HS-27A (cell line): ENCODE results near the gene MAST2.
A peak's percentile ranks its signal among the peaks of the same experiment; 100 is the strongest.
"Not testable (repeated sequence)": the region's sequence is repeated elsewhere in the genome, so short reads cannot be mapped to it uniquely, and the experiment has no call there.

Experiments
- DNase-seq: peaks from one replicate; pipeline ENCODE4 v3.0.0-alpha.2; 2012; ENCODE audit warnings: low read depth, missing footprints

MAST2 gene

DNA sequence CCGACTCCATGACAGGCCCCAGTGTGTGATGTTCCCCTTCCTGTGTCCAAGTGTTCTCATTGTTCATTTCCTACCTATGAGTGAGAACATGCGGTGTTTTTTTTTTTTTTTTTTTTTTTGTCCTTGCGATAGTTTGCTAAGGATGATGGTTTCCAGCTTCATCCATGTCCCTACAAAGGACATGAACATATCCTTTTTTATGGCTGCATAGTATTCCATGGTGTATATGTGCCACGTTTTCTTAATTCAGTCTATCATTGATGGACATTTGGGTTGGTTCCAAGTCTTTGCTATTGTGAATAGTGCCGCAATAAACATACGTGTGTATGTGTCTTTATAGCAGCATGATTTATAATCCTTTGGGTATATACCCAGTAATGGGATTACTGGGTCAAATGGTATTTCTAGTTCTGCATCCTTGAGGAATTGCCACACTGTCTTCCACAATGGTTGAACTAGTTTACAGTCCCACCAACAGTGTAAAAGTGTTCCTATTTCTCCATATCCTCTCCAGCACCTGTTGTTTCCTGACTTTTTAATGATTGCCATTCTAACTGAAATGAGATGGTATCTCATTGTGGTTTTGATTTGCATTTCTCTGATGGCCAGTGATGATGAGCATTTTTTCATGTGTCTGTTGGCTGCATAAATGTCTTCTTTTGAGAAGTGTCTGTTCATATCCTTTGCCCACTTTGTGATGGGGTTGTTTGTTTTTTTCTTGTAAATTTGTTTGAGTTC is 54.5 kb downstream of the MAST2 start:
- not testable (repeated sequence) for DNase-seq

DNA sequence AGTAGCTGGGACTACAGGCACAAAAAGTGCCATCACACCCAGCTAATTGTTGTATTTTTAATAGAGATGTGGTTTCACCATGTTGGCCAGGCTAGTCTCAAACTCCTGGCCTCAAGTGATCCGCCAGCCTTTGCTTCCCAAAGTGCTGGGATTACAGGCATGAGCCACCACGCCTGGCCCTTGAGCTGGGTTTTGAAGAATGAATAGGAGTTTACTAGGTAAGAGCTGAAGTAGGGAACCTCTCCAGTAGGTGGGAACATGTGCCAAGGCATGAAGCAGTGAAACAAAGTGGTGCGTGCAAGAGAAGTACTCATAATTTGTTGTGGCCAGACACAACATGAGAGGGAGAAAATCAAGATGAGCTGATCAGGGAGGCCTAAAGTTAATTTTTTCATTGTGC is 55.8 kb downstream of the MAST2 start:
- DNase-seq, result no peak

DNA sequence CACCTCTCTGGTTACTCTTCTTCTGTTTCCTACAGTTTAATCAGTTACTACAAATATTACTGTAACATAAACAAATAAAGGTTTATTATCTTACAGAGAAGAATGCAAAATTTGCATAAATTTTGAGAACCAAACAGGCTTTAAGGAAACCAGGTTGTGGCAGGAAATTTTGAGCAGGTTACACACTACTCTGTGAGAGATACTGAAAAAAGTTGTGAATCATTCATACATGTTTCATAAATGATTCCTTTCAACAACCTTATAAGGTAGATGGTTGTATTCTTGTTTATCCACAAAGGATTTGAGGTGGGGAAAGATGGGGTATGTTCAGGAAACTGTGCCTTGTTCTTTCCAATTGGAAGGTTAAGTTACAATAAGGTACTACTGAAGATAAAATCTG is 58.6 kb downstream of the MAST2 start:
- no peak for DNase-seq

DNA sequence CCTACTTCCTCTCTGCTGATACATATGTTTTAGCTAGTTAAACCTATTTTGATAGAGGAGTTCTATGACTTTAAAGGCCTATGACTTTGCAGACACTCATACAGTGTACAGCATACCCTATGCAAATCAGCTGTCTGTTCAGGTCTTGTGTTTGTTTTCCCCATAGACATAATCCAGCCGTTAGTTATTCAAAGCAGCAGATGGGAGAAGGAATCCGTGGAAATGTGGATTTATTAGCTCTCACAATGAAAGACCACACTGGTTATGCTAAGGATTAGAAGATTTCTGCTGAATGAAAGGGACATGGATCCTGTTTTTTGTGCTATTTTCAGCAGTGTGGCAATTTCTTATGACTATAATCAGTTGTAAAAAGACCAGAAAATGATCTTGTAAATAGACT is 59.8 kb downstream of the MAST2 start:
- no peak for DNase-seq

DNA sequence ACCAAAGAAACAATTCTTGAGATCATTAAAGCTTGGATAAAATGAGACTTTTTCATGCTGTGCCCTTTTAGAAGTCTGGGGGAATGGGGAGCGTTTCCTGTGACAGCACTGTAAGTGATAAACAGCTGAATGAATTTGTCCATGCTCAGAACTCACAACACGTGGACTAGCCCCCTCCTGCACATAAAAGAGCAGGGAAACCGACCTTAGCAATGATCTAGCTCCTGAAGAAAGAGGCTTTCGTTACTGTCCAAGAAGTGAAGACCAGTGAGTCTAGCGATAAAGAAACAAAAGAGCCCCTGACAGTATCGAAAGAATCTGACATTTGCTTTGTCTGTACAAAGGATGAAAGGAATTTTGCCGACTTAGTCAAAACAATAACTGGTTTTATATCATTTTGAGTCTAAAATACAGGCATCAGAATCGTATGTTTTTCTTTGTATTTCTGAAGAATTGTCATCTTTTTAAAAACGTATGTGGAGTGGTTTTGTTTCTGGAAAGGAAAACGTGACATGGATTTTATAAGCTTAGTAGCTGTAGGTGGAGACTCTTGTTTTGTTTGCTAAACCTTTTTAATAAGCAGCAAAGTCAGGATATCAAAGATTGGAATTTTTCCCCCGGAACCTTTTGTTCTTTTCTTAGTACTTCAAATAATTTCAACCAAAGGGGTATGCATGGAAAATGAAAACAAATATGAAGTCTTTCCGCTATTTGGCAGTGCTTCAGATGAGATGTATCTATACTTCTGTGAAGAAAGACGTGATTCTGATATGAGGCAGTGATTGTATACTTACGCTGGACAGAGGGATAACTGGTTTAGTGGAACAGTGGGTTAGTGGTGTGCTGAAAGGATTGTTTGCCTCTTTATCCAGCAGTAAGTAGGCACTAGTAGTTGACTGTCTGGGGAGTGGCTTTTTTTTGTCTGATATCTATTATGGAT is 61.0 kb downstream of the MAST2 start:
- no peak for DNase-seq

DNA sequence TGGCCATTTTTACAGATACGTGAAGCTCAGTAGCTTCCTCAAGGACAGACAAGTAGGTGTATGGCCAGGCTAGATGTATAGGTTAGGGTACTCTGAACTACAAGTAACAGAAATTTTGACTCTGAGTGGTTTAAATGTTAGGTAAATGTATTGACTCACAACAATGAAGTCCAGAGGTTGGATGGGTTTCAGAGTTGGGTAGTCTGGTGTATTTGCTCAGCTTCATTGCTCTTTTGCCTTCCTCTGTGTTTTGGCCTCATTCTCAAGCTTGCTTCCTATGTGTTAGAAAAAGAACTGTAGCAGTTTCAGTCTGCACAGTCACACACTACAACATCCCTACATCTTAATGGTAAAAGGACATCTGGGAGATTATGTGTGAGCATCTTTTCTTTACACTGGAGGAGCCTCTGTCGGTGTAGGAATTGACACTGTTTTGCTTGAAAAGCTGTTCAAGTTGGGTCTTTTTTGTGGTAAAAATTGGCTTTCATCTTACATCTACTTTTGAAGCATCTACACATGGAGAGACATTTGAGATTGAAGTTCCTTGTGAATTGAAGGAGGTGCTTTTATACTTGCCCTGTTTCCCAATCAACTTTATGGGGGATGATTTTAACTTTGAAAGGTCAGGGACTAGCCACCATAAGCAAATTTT is 64.4 kb downstream of the MAST2 start:
- no peak for DNase-seq

DNA sequence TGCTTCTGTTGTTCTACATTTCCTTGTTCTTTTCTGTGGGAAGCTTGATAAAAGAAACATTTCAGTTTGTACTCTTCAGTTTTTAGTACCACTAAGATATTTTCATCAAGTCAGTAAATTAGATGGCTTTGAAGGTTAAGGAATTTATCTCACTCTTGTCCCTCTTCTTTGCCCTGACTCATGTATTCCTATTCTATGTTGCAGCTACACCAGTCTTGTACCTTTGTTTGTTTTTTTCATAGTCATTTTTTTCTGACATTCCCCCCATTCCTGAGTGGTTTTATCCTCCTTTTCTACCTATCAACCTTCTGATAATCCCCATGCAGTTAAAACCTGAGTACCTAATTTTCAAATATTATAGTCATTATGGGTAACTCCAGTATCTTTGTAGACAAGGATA is 65.4 kb downstream of the MAST2 start:
- no peak for DNase-seq

DNA sequence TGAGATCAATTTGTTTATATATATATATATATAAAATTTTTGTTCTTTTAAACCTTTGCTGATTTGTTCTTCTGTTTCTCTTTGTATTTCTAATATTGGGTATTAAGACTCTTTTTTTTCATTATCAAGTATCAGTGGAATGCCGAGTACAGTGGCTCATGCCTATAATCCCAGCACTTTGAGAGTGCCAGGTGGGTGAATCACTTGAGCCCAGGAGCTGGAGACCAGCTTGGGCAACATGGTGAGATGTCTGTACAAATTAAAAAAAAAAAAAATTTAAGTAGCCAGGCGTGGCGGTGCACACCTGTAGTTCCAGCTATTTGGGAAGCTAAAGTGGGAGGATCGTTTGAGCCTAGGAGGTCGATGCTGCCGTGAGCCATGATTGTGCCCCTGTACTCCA is 67.1 kb downstream of the MAST2 start:
- no peak for DNase-seq

DNA sequence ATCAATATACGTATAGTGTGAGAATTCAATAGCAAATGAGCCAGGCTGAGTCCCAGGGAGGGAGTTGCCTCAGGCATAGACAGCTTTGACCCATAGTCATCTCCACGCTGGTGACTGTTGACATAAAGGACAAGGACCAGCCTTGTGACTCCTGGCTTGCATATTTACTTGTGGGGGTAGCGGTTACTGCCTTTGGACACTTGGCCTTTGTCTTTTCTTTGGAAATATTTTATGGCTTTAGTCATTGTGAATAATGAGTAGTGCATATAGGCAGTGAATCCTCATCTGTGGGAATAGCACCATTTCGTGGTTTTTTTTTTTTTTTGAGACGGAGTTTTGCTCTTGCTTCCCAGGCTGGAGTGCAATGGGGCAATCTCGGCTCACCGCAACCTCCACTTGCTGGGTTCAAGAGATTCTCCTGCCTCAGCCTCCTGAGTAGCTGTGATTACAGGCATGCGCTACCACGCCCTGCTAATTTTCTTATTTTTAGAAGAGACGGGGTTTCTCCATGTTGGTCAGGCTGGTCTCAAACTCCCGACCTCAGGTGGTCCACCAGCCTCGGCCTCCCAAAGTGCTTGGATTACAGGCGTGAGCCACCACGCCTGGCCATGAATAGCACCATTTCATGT is 68.9 kb downstream of the MAST2 start:
- DNase-seq, result peak; percentile 48

DNA sequence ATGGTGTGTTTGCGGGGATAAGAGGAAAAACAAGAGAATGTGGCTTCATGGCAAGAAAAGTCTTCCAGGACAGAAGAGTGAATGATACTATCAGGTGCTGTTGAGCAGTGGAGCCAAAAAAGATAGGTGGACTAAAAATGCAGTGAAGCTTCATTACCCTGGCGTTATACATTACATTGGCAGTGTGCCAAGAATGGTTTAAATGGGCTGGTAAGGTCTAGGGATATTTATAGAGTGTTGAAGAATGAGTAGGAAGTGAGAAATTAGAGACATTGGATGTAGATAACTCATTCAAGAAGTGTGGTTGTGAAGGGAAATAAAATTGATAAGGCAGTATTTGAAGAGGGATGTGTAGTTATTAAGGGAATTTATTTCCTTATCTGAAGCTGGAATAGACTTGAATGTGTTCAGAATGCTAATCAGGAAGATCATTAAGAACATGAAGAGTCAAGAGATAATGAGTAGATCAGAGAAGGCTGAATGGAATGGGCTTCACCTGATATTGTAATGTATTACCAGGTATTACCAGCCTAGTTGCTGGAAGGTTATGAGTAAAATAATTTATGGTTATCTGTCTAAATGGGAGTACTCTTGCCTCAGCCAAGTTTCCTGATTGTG is 72.7 kb downstream of the MAST2 start:
- no peak for DNase-seq

DNA sequence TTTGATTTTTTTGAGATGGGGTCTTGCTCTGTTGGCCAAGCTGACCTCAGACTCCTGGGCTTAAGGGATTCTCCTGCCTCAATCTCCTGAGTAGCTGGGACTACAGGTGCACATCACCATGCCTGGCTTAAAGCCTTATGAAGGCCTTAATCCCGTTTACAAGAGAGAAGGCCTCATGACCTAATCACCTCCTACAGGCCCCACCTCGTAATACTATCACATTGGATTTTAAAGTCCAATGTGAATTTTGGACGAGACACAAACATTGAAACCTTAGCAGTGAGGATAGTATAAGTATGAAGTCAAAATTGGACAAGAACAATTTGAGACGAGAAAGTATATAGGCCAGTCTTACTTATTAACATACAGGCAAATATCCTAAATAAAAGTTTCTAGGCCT is 73.9 kb downstream of the MAST2 start:
- DNase-seq, result no peak

DNA sequence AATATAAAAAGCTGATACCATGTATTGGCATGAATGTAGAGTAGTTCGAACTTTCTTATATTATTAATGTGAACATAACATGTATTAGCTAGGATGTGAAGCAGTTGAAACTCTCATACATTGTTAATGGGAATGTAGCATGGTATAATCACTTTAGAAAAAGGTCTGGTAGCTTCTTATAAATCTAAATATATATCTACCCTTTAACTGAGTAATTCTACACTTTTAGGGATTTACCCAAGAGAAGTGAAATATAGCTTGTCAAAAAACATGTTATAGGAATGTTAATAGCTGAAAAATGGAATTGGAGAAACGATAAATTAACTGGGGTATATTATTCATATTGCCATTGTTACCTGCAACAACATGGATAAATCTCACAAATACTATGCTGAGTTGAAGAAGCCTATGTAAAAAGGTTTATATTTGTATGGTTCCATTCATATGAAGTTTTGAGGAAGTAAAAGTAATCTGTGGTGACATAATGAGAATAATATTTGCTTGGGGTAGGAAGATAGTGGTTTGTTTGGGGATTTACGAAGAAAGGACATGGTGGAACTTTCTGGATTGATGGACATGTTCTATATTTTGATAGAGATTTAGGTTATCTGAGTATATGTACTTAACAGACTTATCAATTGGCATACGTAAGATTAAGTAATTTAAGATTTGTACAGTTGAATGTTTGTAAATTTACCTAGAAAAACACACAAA is 76.6 kb downstream of the MAST2 start:
- no peak for DNase-seq

DNA sequence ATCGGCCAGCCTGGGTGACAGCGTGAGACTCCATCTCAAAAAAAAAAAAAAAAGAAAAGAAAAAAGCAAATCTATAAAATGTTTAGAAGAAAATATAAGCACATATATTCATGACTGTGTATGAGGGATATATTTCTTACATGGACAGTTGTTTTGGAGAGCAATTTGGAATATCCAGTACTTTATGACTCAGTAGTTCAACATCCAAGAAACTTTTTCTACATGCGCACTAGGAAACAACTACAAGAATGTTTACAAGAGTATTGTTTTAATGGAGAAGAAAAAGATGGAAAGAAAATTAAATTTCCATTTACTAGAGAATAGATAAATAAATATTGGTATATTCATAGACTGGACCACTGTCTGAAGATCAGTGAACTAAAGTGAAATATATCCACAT is 77.5 kb downstream of the MAST2 start:
- DNase-seq, result no peak

DNA sequence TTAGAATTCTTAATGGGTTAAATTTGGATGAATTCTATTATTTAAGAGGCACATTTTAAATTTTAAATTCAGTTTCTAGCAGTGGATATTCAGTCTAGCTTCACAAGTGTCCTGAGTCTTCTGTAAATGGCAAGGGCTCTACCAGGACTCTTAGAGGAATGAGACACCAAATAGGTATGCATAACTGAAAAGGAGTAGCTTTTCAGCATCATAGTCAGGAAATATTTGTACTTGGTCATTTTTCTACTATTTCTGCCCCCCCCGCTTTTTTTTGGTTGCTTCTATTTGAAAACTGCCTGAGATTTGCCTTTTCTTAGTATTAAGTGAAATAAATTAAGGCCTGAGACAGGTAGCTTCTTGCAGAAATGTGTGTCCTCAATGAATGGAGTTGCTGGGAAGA is 80.2 kb downstream of the MAST2 start:
- no peak for DNase-seq

DNA sequence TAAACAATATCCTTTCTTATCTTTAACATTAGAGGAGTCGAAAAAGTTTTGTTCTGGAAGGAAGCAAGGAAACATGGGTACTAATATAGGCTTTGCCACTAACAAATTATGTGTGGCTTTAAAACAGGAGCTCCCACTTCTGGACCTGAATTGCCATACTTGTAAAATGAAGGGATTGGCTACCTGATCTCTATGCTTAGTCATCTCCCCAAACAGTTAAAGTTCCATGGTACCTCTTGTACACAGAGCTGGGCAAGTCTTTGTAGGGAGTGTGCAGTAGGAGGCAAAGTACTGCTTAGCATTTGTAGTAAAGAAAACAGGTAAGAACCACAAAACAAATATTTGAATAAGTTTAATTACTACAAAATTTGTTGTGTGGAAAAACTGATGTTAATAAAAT is 81.3 kb downstream of the MAST2 start:
- no peak for DNase-seq

DNA sequence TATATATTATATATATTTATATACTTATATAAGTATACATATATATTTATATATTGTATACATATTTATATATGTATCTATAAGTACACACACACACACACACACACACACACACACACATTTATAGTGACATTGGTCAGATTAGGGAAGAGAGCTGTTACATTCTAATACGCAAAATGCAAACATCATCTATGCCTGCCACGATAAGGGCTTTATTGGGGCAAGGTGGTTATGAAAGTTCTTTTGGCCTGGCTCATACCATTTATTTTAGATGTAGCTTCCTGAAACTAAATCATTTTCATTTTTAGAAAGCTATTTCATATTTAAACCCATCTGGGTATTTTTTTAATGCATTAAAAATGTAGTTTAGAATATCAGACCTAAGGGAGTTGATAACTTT is 82.8 kb downstream of the MAST2 start:
- DNase-seq, result no peak

DNA sequence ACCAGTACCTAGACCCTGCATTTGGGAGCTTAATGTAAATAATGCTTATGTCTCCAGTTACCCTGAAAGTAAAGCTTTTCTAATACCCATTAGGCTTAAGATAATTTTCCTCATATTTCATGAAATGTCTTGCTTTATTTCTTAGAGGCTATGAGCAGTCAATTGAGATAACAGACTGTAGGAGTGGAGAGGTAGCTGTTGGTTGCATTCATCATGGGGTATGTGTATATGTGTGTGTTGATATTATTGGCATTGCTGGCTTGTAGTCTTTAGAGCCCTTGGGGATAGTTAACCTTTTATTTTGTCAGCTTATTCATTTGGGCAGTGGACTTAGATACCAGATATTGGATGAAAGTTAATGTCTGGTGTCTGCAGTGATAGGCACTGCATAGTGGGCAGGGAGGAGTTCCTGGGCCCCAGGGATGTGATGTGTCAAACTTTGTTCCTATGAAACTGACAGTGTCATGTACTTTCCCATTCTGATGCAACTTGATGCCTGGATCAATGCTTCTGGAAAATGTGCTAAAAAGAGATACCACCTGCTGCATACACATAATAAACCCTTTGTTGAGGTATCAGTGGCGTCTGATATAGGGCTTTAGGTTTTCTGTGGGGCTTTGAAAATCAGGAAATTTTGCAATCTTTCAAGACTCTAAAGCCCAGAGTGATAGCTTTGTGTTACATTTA is 83.9 kb downstream of the MAST2 start:
- DNase-seq, result no peak

DNA sequence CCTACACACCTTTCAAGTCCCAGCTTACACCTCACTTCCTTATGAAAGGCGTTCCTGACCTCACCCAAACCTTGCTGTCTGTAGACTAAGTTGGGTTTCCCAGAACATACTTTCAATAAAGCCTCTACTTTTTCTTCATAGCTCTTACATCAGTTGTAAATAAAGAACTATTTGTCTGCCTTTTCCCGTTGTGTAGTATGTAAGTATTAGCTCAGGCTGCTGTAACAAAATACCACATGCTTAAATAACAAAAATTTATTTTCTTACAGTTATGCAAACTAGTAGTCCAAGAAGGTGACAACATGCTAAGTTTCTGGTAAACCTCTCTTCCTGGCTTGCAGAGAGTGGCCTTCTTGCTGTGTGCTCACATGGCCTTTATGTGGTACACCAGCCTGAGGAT is 86.7 kb downstream of the MAST2 start:
- no peak for DNase-seq

DNA sequence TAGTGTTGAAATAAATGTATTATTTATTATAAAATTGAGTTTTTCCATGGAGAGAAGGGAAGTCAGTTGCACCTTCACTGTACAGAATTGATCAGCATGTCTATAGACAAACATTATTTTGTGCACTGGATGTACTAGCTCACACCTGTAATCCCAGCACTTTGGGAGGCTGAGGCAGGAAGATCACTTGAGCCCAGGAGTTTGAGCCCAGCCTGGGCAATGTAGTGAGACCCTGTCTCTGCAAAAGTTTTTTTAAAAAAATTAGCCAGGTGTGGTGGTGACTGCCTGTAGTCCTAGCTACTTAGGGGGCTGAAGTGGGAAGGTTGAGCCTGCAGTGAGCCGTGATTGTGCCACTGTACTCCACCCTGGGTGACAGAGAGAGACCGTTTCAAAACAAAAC is 87.7 kb downstream of the MAST2 start:
- no peak for DNase-seq

DNA sequence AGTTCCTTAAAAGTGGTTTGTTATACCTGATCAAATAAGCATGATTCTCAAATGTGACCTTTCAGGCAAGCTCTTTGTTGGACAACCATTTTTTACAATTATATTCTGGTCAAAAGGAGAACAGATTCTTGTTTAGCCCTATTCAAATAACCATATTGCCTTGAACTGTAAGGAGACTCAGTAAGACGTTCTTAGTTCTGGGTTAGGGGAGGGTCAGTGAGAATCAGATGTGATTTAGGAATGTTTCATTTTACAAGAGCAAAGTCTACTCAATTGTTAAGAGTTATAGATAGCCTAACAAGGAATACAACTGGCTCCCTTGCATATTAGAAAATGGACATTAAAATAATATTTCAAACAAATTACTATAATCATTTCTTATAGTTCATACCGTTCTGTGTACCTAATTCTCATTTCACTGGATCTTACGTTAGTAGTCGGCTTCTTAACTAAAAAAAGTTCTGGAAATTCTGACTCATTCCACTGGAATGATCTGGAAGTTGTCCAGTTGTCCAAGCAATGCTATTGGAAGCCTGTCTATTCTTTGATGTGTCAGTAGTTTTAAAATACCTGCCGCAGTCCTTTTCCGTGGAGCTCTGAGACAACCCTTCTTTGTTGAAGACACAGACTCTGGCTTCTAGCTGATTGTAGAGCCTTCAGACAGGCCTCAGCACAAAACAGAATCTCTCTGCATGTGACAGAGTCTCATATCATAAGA is 88.8 kb downstream of the MAST2 start:
- peak; percentile 93 for DNase-seq
